DND-41 (cell line): Measurements from ENCODE around the gene UST.

Experiments used
- ATAC-seq: fragments of 200-7000 bp; cut with Tn5 transposase; 3 replicates; pipeline ENCODE4 v1.9.1; 2021; ENCODE audit warnings: low read depth; ENCODE audit not compliant: insufficient read depth
- DNase-seq: peaks from one replicate; pipeline ENCODE4 v3.0.0-alpha.2; 2020
- H2AFZ ChIP-seq: 2 replicates; pipeline ENCODE4 v1.6.0; 2012; ENCODE audit warnings: low read depth, low read length
- H3K27ac ChIP-seq: 2 replicates; pipeline ENCODE4 v1.5.1; 2012; ENCODE audit warnings: low read length, inconsistent platforms
- H3K27me3 ChIP-seq: fragments of 200-600 bp; sonication (generic); 2 replicates; pipeline ENCODE4 v1.6.0; 2012; ENCODE audit warnings: low read length, mild to moderate bottlenecking, inconsistent platforms; ENCODE audit not compliant: insufficient read depth, poor library complexity
- H3K36me3 ChIP-seq: 2 replicates; pipeline ENCODE4 v1.5.1; 2012; ENCODE audit warnings: low read length, inconsistent platforms; ENCODE audit not compliant: insufficient read depth
- H3K4me1 ChIP-seq: 2 replicates; pipeline ENCODE4 v1.5.1; 2012; ENCODE audit warnings: mild to moderate bottlenecking, low read length; ENCODE audit not compliant: insufficient read depth
- H3K4me2 ChIP-seq: 2 replicates; pipeline ENCODE4 v1.6.0; 2012; ENCODE audit warnings: mild to moderate bottlenecking, moderate library complexity, low read length, inconsistent platforms; ENCODE audit not compliant: insufficient read depth
- H3K4me3 ChIP-seq, 2 experiments: fragments of 200-600 bp in 1 of 2; shearing (Covaris generic) in 1 of 2; 2 replicates each; pipeline ENCODE4 v1.5.1; 2012 to 2016; ENCODE audit warnings: inconsistent platforms in 2 of 2, low read length in 2 of 2, mild to moderate bottlenecking in 2 of 2, low read depth in 1 of 2, moderate library complexity in 1 of 2
- H3K79me2 ChIP-seq: 2 replicates; pipeline ENCODE4 v1.6.0; 2012; ENCODE audit warnings: low read length, inconsistent platforms; ENCODE audit not compliant: insufficient read depth
- H3K9ac ChIP-seq: 2 replicates; pipeline ENCODE4 v1.6.0; 2012; ENCODE audit warnings: low read depth, mild to moderate bottlenecking, inconsistent platforms, low read length, moderate library complexity
- H3K9me3 ChIP-seq: 2 replicates; pipeline ENCODE4 v1.5.1; 2012; ENCODE audit warnings: low read length, moderate library complexity, mild to moderate bottlenecking, inconsistent platforms; ENCODE audit not compliant: insufficient read depth, severe bottlenecking
- H4K20me1 ChIP-seq: 2 replicates; pipeline ENCODE4 v1.6.0; 2012; ENCODE audit warnings: low read length; ENCODE audit not compliant: insufficient read depth
- CTCF ChIP-seq: IDR thresholded peaks from 2 replicates; pipeline ENCODE4 v1.5.1; 2012; ENCODE audit warnings: borderline replicate concordance, low read length, moderate library complexity, mild to moderate bottlenecking; ENCODE audit not compliant: poor library complexity, severe bottlenecking; ENCODE audit errors: extremely low read depth
- EZH2 ChIP-seq: IDR thresholded peaks from 3 replicates; pipeline ENCODE4 v1.6.1; 2012; ENCODE audit warnings: borderline replicate concordance, low read depth, mild to moderate bottlenecking, moderate library complexity, low read length, inconsistent platforms; ENCODE audit not compliant: severe bottlenecking

UST gene

GRCh38 chr6:149013586-149014344 lies 266.9 kb downstream of the UST start:
- Histone ChIP-seq H3K4me2 (no peak overlapping the region), H3K9me3 (no peaks in the 10 kb centered on the region), H3K4me3 (no peak overlapping the region), H3K4me1 (no peaks in the 10 kb centered on the region), H3K79me2 (no peaks in the 10 kb centered on the region), H4K20me1 (no peaks in the 10 kb centered on the region), H3K27me3 (no peaks in the 10 kb centered on the region), H3K9ac (no peak overlapping the region), H3K36me3 (no peaks in the 10 kb centered on the region), H3K27ac (no peak overlapping the region), H2AFZ (no peak overlapping the region)
- ATAC-seq (no peak), DNase-seq (no peak)
- TF ChIP-seq EZH2 (no peak), CTCF (no peak)

- H3K4me3 ChIP-seq: no peak overlapping the region
- H4K20me1 ChIP-seq: no peaks in the 10 kb centered on the region
- H3K36me3 ChIP-seq: 0 out of 2 replicates have a peak, but pooled peaks cover 3% of the 10 kb centered on the region
- H3K9ac ChIP-seq: no peak overlapping the region
- H3K4me1 ChIP-seq: no peaks in the 10 kb centered on the region
- no peak for ATAC-seq
- DNase-seq: no peak
- H2AFZ ChIP-seq: no peak overlapping the region
- H3K27ac ChIP-seq: no peak overlapping the region
- H3K9me3 ChIP-seq: no peaks in the 10 kb centered on the region
- no peak for TF ChIP-seq EZH2
- no peak for TF ChIP-seq CTCF
- H3K79me2 ChIP-seq: no peaks in the 10 kb centered on the region
- no peak overlapping the region for H3K4me2 ChIP-seq
- no peaks in the 10 kb centered on the region for H3K27me3 ChIP-seq
These were observed 268.1 kb downstream of the UST start for GRCh38 chr6:149014631-149015534.

- TF ChIP-seq EZH2: no peak
- no peak for TF ChIP-seq CTCF
- H3K27ac ChIP-seq: no peak overlapping the region
- no peak overlapping the region for H3K4me3 ChIP-seq
- no peaks in the 10 kb centered on the region for H3K4me1 ChIP-seq
- no peak overlapping the region for H3K4me2 ChIP-seq
- H3K27me3 ChIP-seq: no peaks in the 10 kb centered on the region
- no peaks in the 10 kb centered on the region for H4K20me1 ChIP-seq
- H3K9ac ChIP-seq: no peak overlapping the region
- H3K36me3 ChIP-seq: 0 out of 2 replicates have a peak, but pooled peaks cover 3% of the 10 kb centered on the region
- no peak overlapping the region for H2AFZ ChIP-seq
- H3K9me3 ChIP-seq: no peaks in the 10 kb centered on the region
- no peak for ATAC-seq
- DNase-seq: no peak
- H3K79me2 ChIP-seq: no peaks in the 10 kb centered on the region
These were observed 269.0 kb downstream of the UST start for GRCh38 chr6:149015535-149016525.
